Measurements from ENCODE around the gene HIVEP3.

HIVEP3 gene

GRCh38 chr1:41842993-41843755 lies 75.5 kb downstream of the HIVEP3 start:
- H3K36me3 ChIP-seq (ENCODE audit: insufficient read depth, low read length): no peaks in the 10 kb centered on the region
- no peaks in the 10 kb centered on the region for H4K20me1 ChIP-seq (ENCODE audit: insufficient read depth, low read length, poor library complexity, severe bottlenecking)
- H3K4me3 ChIP-seq (ENCODE audit: low read length, poor library complexity, severe bottlenecking): no peak overlapping the region
- no peaks in the 10 kb centered on the region for H3K9me2 ChIP-seq (replicated peaks; ENCODE audit: low read depth, low read length)
- no peaks in the 10 kb centered on the region for H3F3A ChIP-seq (ENCODE audit: low read depth)
- no peaks in the 10 kb centered on the region for H3K79me2 ChIP-seq (ENCODE audit: insufficient read depth, low read length)
- H3K27me3 ChIP-seq (ENCODE audit: insufficient read depth, low read length, poor library complexity, severe bottlenecking): no peaks in the 10 kb centered on the region
- TF ChIP-seq EZH2phosphoT487 (IDR thresholded peaks at IDR 0.05; ENCODE audit: borderline replicate concordance) (no peak), CTCF (conservative IDR thresholded peaks at IDR 0.05; ENCODE audit: low read length) (no peak)
- H3K9me3 ChIP-seq (ENCODE audit: insufficient read depth, low read depth, low read length): no peaks in the 10 kb centered on the region
- no peak overlapping the region for H2AFZ ChIP-seq (ENCODE audit: low read length)
- H3K4me1 ChIP-seq (ENCODE audit: insufficient read depth, low read length, poor library complexity, severe bottlenecking): peaks cover 21% of the 10 kb centered on the region
- H3K9ac ChIP-seq (ENCODE audit: low read depth, low read length, poor library complexity, severe bottlenecking): no peak overlapping the region
- H3K4me2 ChIP-seq (ENCODE audit: low read depth, low read length, poor library complexity, severe bottlenecking): no peak overlapping the region

- Histone ChIP-seq H3K9ac (ENCODE audit: low read depth, low read length, poor library complexity, severe bottlenecking) (no peak overlapping the region), H3K4me2 (ENCODE audit: low read depth, low read length, poor library complexity, severe bottlenecking) (no peak overlapping the region), H3F3A (ENCODE audit: low read depth) (no peaks in the 10 kb centered on the region), H2AFZ (ENCODE audit: low read length) (no peak overlapping the region), H3K4me3 (ENCODE audit: low read length, poor library complexity, severe bottlenecking) (no peak overlapping the region), H4K20me1 (ENCODE audit: insufficient read depth, low read length, poor library complexity, severe bottlenecking) (no peaks in the 10 kb centered on the region), H3K9me3 (ENCODE audit: insufficient read depth, low read depth, low read length) (no peaks in the 10 kb centered on the region), H3K27me3 (ENCODE audit: insufficient read depth, low read length, poor library complexity, severe bottlenecking) (no peaks in the 10 kb centered on the region), H3K79me2 (ENCODE audit: insufficient read depth, low read length) (no peaks in the 10 kb centered on the region), H3K9me2 (replicated peaks; ENCODE audit: low read depth, low read length) (no peaks in the 10 kb centered on the region), H3K36me3 (ENCODE audit: insufficient read depth, low read length) (no peaks in the 10 kb centered on the region), H3K4me1 (ENCODE audit: insufficient read depth, low read length, poor library complexity, severe bottlenecking) (peaks cover 21% of the 10 kb centered on the region)
- no peak for TF ChIP-seq CTCF (conservative IDR thresholded peaks at IDR 0.05; ENCODE audit: low read length)
- no peak for TF ChIP-seq EZH2phosphoT487 (IDR thresholded peaks at IDR 0.05; ENCODE audit: borderline replicate concordance)
Observed at GRCh38 chr1:41842326-41842725, 76.4 kb downstream of the HIVEP3 start.

GRCh38 chr1:41840592-41841246 lies 78.0 kb downstream of the HIVEP3 start:
- H3K9me3 ChIP-seq (ENCODE audit: insufficient read depth, low read depth, low read length): no peaks in the 10 kb centered on the region
- H3K9me2 ChIP-seq (replicated peaks; ENCODE audit: low read depth, low read length): no peaks in the 10 kb centered on the region
- no peaks in the 10 kb centered on the region for H3F3A ChIP-seq (ENCODE audit: low read depth)
- H3K36me3 ChIP-seq (ENCODE audit: insufficient read depth, low read length): no peaks in the 10 kb centered on the region
- TF ChIP-seq CTCF (conservative IDR thresholded peaks at IDR 0.05; ENCODE audit: low read length): peak; percentile 24; the same call in 1 of the 2 replicates
- TF ChIP-seq EZH2phosphoT487 (IDR thresholded peaks at IDR 0.05; ENCODE audit: borderline replicate concordance): no peak
- H3K4me1 ChIP-seq (ENCODE audit: insufficient read depth, low read length, poor library complexity, severe bottlenecking): peaks cover 21% of the 10 kb centered on the region
- no peak overlapping the region for H3K9ac ChIP-seq (ENCODE audit: low read depth, low read length, poor library complexity, severe bottlenecking)
- H3K4me3 ChIP-seq (ENCODE audit: low read length, poor library complexity, severe bottlenecking): peak overlapping the region; percentile 22
- no peaks in the 10 kb centered on the region for H4K20me1 ChIP-seq (ENCODE audit: insufficient read depth, low read length, poor library complexity, severe bottlenecking)
- no peaks in the 10 kb centered on the region for H3K27me3 ChIP-seq (ENCODE audit: insufficient read depth, low read length, poor library complexity, severe bottlenecking)
- no peak overlapping the region for H2AFZ ChIP-seq (ENCODE audit: low read length)
- peak overlapping the region; percentile 54 for H3K4me2 ChIP-seq (ENCODE audit: low read depth, low read length, poor library complexity, severe bottlenecking)
- no peaks in the 10 kb centered on the region for H3K79me2 ChIP-seq (ENCODE audit: insufficient read depth, low read length)

Data from Loucy (cell line).